ENCODE results near the gene CNTRL.
A peak's percentile ranks its signal among the peaks of the same experiment; 100 is the strongest.
"Not testable (repeated sequence)": the region's sequence is repeated elsewhere in the genome, so short reads cannot be mapped to it uniquely, and the experiment has no call there.

The CNTRL gene

DNA sequence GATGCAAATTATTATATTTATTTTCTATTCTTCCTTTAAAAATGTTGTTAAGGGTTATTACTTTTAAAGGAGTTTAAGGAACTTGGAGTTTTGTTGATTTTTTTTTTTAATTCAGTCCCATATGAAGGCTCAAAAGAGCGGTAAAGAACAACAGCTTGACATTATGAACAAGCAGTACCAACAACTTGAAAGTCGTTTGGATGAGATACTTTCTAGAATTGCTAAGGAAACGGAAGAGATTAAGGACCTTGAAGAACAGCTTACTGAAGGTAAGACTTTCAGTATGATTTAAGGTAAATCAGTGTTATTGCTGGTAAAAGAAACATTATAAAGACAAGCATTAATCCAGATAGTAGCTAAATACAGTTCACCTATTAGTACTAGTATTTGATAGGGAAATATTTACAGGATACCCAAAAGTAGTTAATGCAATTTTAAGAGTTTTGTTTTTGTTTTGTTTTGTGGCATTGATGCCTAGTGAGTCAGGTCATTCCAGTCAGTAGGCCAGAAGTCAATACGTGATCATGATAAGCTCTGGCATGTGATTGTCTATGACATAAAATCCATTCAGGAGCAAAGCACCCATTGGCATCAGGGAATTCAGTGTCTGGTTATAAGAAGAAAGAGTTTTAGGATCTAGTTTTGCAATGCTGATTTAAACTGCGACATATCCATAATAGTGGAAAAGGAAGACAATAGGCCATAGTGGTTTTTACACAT is 49.2 kb downstream of the CNTRL start:
- Histone ChIP-seq H3K27me3 (no peaks in the 10 kb centered on the region), H3K27ac (peak overlapping the region; percentile 84), H3K9me3 (no peaks in the 10 kb centered on the region), H3K4me1 (ENCODE audit: control insufficient read depth in 1 of 2, insufficient read depth in 1 of 2, low read depth in 1 of 2, low read length in 1 of 2) (peaks cover 26 to 31% of the 10 kb centered on the region in 2 experiments), H3K4me3 (ENCODE audit: low read depth in 1 of 2, low read length in 1 of 2) (no peak overlapping the region), H3K36me3 (peaks cover 10% of the 10 kb centered on the region)
- TF ChIP-seq, protein P1, sequence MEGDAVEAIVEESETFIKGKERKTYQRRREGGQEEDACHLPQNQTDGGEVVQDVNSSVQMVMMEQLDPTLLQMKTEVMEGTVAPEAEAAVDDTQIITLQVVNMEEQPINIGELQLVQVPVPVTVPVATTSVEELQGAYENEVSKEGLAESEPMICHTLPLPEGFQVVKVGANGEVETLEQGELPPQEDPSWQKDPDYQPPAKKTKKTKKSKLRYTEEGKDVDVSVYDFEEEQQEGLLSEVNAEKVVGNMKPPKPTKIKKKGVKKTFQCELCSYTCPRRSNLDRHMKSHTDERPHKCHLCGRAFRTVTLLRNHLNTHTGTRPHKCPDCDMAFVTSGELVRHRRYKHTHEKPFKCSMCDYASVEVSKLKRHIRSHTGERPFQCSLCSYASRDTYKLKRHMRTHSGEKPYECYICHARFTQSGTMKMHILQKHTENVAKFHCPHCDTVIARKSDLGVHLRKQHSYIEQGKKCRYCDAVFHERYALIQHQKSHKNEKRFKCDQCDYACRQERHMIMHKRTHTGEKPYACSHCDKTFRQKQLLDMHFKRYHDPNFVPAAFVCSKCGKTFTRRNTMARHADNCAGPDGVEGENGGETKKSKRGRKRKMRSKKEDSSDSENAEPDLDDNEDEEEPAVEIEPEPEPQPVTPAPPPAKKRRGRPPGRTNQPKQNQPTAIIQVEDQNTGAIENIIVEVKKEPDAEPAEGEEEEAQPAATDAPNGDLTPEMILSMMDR (IDR thresholded peaks at IDR 0.05) = no peak

DNA sequence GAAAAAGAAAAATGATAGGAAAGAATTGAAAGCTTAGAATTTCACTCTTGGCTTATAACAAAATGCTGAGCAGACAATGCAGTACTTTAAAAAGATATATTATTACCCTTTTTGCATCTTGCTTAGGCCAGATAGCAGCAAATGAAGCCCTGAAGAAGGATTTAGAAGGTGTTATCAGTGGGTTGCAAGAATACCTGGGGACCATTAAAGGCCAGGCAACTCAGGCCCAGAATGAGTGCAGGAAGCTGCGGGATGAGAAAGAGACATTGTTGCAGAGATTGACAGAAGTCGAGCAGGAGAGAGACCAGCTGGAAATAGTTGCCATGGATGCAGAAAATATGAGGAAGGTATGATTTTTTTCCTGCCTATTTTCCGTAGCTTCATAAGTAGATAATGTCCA is 50.8 kb downstream of the CNTRL start:
- H3K4me3 ChIP-seq (ENCODE audit: low read depth in 1 of 2, low read length in 1 of 2) = no peak overlapping the region
- peaks cover 22 to 26% of the 10 kb centered on the region in 2 experiments for H3K4me1 ChIP-seq (ENCODE audit: control insufficient read depth in 1 of 2, insufficient read depth in 1 of 2, low read depth in 1 of 2, low read length in 1 of 2)
- peaks cover 10% of the 10 kb centered on the region for H3K36me3 ChIP-seq
- TF ChIP-seq, protein P1 (IDR thresholded peaks at IDR 0.05) = no peak
- no peak overlapping the region for H3K27ac ChIP-seq
- H3K27me3 ChIP-seq = no peaks in the 10 kb centered on the region
- H3K9me3 ChIP-seq = no peaks in the 10 kb centered on the region

DNA sequence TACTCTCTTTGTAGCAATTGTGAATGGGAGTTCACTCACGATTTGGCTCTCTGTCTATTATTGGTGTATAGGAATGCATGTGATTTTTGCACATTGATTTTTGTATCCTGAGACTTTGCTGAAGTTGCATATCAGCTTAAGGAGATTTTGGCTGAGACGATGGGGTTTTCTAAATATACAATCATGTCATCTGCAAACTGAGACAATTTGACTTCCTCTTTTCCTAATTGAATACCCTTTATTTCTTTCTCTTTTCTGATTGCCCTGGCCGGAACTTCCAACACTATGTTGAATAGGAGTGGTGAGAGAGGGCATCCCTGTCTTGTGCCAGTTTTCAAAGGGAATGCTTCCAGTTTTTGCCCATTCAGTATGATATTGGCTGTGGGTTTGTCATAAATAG is 54.6 kb downstream of the CNTRL start:
- not testable (repeated sequence) for H3K4me3 ChIP-seq (ENCODE audit: low read depth in 1 of 2, low read length in 1 of 2); H3K27ac ChIP-seq; H3K27me3 ChIP-seq; H3K36me3 ChIP-seq; H3K9me3 ChIP-seq; H3K4me1 ChIP-seq (ENCODE audit: control insufficient read depth in 1 of 2, insufficient read depth in 1 of 2, low read depth in 1 of 2, low read length in 1 of 2)

DNA sequence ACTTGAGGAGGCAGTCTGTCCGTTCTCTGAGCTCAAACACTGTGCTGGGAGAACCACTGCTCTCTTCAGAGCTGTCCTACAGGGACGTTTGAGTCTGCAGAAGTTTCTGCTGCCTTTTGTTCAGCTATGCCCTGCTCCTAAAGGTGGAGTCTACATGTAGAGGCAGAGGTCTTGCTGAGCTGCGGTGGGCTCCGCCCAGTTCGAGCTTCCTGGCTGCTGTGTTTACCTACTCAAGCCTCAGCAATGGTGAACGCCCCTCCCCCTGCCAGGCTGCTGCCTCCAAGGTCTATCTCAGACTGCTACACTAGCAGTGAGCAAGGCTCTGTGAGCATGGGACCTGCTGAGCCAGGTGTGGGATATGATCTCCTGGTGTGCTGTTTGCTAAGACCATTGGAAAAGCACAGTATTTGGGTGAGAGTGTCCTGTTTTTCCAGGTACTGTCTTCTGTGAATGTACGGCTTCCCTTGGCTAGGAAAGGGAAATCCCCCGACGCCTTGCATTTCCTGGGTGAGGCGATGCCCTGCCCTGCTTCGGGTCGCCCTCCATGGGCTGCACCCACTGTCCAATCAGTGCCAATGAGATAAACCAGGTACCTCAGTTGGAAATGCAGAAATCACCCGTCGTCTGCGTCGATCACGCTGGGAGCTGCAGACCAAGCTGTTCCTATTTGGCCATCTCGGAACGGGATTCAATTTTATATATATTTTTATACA is 58.5 kb downstream of the CNTRL start:
- Histone ChIP-seq H3K27me3 (no peaks in the 10 kb centered on the region), H3K4me1 (ENCODE audit: control insufficient read depth in 1 of 2, insufficient read depth in 1 of 2, low read depth in 1 of 2, low read length in 1 of 2) (peaks cover 0 to 6% of the 10 kb centered on the region in 2 experiments), H3K4me3 (ENCODE audit: low read depth in 1 of 2, low read length in 1 of 2) (no peak overlapping the region), H3K27ac (no peak overlapping the region), H3K36me3 (peaks cover 22% of the 10 kb centered on the region), H3K9me3 (no peaks in the 10 kb centered on the region)
- TF ChIP-seq, protein P1 (IDR thresholded peaks at IDR 0.05) = no peak

DNA sequence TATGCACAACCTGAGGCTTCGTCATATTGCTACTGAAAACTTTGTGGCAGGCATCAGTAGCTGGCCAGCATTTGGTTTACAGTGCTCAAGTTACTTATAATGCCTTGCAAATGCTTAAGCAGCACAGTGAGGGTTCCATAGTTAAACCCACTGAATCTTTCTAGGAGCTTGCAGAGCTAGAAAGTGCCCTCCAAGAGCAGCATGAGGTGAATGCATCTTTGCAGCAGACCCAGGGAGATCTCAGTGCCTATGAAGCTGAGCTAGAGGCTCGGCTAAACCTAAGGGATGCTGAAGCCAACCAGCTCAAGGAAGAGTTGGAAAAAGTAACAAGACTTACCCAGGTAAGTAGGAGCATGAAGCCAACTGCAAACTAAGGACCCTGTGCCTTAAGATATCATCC is 60.9 kb downstream of the CNTRL start:
- Histone ChIP-seq H3K27ac (no peak overlapping the region), H3K27me3 (no peaks in the 10 kb centered on the region), H3K4me3 (ENCODE audit: low read depth in 1 of 2, low read length in 1 of 2) (no peak overlapping the region), H3K4me1 (ENCODE audit: control insufficient read depth in 1 of 2, insufficient read depth in 1 of 2, low read depth in 1 of 2, low read length in 1 of 2) (peaks cover 0 to 6% of the 10 kb centered on the region in 2 experiments), H3K36me3 (peaks cover 46% of the 10 kb centered on the region), H3K9me3 (no peaks in the 10 kb centered on the region)
- TF ChIP-seq, protein P1 (IDR thresholded peaks at IDR 0.05) = no peak

DNA sequence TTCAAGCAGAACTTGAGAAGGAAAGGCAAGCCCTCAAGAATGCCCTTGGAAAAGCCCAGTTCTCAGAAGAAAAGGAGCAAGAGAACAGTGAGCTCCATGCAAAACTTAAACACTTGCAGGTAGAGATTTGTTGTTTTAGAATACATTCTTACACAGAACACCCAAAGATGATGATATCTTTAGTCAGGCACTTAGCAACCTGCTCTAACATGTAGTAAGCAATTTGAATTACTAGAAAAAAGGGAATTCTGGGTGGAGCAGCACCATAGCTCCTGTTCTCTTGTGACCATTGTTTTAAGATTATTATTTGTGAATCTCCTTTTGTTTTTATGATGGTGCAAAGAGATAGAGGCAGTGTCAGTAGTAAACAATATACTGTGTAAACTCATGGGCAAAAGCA is 63.8 kb downstream of the CNTRL start:
- TF ChIP-seq, protein P1 (IDR thresholded peaks at IDR 0.05) = no peak
- H3K27ac ChIP-seq = no peak overlapping the region
- H3K4me1 ChIP-seq (ENCODE audit: control insufficient read depth in 1 of 2, insufficient read depth in 1 of 2, low read depth in 1 of 2, low read length in 1 of 2) = peaks cover 0 to under 1% of the 10 kb centered on the region in 2 experiments
- H3K36me3 ChIP-seq = peaks cover 73% of the 10 kb centered on the region
- no peaks in the 10 kb centered on the region for H3K9me3 ChIP-seq
- H3K4me3 ChIP-seq (ENCODE audit: low read depth in 1 of 2, low read length in 1 of 2) = no peak overlapping the region
- H3K27me3 ChIP-seq = no peaks in the 10 kb centered on the region
